Measurements from ENCODE around the gene FUT7. TPM values are rescaled to one million over a fixed set of nuclear protein-coding genes. Genes with fewer than 3 reads are reported as not detected.
"Not testable (repeated sequence)": the region's sequence is repeated elsewhere in the genome, so short reads cannot be mapped to it uniquely, and the experiment has no call there.

FUT7 gene
- total RNA-seq, 1 experiment from 2014 or later, result not detected

- DNase-seq (ENCODE audit: low read depth), result not testable (repeated sequence)
These were observed 27.6 kb downstream of the FUT7 start for GRCh38 chr9:137004285-137004684.

- no peak for DNase-seq (ENCODE audit: low read depth)
These were observed 29.2 kb downstream of the FUT7 start for GRCh38 chr9:137002646-137003041.

GRCh38 chr9:137001857-137002645 is 29.8 kb downstream of the FUT7 start:
- no peak for DNase-seq (ENCODE audit: low read depth)

- no peak for DNase-seq (ENCODE audit: low read depth)
These were observed 31.5 kb downstream of the FUT7 start for GRCh38 chr9:137000177-137000930.

- no peak for DNase-seq (ENCODE audit: low read depth)
These were observed 34.1 kb downstream of the FUT7 start for GRCh38 chr9:136997830-136998234.

GRCh38 chr9:136997371-136997770 is 34.5 kb downstream of the FUT7 start:
- no peak for DNase-seq (ENCODE audit: low read depth)

- DNase-seq (ENCODE audit: low read depth), result peak; percentile 61
These were observed 35.3 kb downstream of the FUT7 start, which contains the start of gene CLIC3 for GRCh38 chr9:136996361-136997292. CLIC3 (minus strand) TSS chr9:136996568; CDS start chr9:136996543, 25 bp downstream.

GRCh38 chr9:136995772-136996311 is 36.0 kb downstream of the FUT7 start:
- DNase-seq (ENCODE audit: low read depth), result peak; percentile 54

- no peak for DNase-seq (ENCODE audit: low read depth)
These were observed 36.5 kb downstream of the FUT7 start for GRCh38 chr9:136995362-136995761.

GRCh38 chr9:136994888-136995230 is 37.0 kb downstream of the FUT7 start:
- DNase-seq (ENCODE audit: low read depth), result no peak

GRCh38 chr9:136994180-136994887 is 37.6 kb downstream of the FUT7 start:
- no peak for DNase-seq (ENCODE audit: low read depth)

- no peak for DNase-seq (ENCODE audit: low read depth)
These were observed 39.0 kb downstream of the FUT7 start for GRCh38 chr9:136992819-136993369.

- DNase-seq (ENCODE audit: low read depth), result peak; percentile 96
These were observed 39.7 kb downstream of the FUT7 start, which contains the start of gene PAXX for GRCh38 chr9:136991993-136992818. PAXX (plus strand) TSS chr9:136992422; CDS start chr9:136992444, 22 bp downstream.

GRCh38 chr9:136990242-136990911 is 41.5 kb downstream of the FUT7 start:
- DNase-seq (ENCODE audit: low read depth), result no peak

- no peak for DNase-seq (ENCODE audit: low read depth)
These were observed 43.0 kb downstream of the FUT7 start for GRCh38 chr9:136988872-136989271.

GRCh38 chr9:136985853-136986252 is 46.0 kb downstream of the FUT7 start:
- DNase-seq (ENCODE audit: low read depth), result no peak

GRCh38 chr9:136985027-136985602 is 46.8 kb downstream of the FUT7 start:
- no peak for DNase-seq (ENCODE audit: low read depth)

GRCh38 chr9:136984464-136985026 is 47.3 kb downstream of the FUT7 start:
- DNase-seq (ENCODE audit: low read depth), result no peak
